ENCODE results near the gene GDPGP1.

- no peak for TF ChIP-seq ZBTB7A (IDR thresholded peaks at IDR 0.05; ENCODE audit: low read depth)
- no peak for TF ChIP-seq RAD21 (IDR thresholded peaks at IDR 0.05; ENCODE audit: low read depth)
- TF ChIP-seq TAF1 (IDR thresholded peaks at IDR 0.05; ENCODE audit: low read depth): no peak
- no peak for TF ChIP-seq TCF12 (IDR thresholded peaks at IDR 0.05; ENCODE audit: low read depth)
- TF ChIP-seq, protein P1, sequence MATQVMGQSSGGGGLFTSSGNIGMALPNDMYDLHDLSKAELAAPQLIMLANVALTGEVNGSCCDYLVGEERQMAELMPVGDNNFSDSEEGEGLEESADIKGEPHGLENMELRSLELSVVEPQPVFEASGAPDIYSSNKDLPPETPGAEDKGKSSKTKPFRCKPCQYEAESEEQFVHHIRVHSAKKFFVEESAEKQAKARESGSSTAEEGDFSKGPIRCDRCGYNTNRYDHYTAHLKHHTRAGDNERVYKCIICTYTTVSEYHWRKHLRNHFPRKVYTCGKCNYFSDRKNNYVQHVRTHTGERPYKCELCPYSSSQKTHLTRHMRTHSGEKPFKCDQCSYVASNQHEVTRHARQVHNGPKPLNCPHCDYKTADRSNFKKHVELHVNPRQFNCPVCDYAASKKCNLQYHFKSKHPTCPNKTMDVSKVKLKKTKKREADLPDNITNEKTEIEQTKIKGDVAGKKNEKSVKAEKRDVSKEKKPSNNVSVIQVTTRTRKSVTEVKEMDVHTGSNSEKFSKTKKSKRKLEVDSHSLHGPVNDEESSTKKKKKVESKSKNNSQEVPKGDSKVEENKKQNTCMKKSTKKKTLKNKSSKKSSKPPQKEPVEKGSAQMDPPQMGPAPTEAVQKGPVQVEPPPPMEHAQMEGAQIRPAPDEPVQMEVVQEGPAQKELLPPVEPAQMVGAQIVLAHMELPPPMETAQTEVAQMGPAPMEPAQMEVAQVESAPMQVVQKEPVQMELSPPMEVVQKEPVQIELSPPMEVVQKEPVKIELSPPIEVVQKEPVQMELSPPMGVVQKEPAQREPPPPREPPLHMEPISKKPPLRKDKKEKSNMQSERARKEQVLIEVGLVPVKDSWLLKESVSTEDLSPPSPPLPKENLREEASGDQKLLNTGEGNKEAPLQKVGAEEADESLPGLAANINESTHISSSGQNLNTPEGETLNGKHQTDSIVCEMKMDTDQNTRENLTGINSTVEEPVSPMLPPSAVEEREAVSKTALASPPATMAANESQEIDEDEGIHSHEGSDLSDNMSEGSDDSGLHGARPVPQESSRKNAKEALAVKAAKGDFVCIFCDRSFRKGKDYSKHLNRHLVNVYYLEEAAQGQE (IDR thresholded peaks at IDR 0.05; ENCODE audit: low read depth): no peak
- TF ChIP-seq EP300 (IDR thresholded peaks at IDR 0.05; ENCODE audit: borderline replicate concordance): no peak
- TF ChIP-seq, protein P2, sequence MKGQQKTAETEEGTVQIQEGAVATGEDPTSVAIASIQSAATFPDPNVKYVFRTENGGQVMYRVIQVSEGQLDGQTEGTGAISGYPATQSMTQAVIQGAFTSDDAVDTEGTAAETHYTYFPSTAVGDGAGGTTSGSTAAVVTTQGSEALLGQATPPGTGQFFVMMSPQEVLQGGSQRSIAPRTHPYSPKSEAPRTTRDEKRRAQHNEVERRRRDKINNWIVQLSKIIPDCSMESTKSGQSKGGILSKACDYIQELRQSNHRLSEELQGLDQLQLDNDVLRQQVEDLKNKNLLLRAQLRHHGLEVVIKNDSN (IDR thresholded peaks at IDR 0.05): no peak
- no peak for TF ChIP-seq CEBPB (IDR thresholded peaks at IDR 0.05)
- no peak for TF ChIP-seq CREB1 (IDR thresholded peaks at IDR 0.05; ENCODE audit: low read depth)
- no peak for TF ChIP-seq TEAD4 (IDR thresholded peaks at IDR 0.05)
- no peak for TF ChIP-seq FOXM1 (IDR thresholded peaks at IDR 0.05; ENCODE audit: borderline replicate concordance, low read depth)
- no peak for TF ChIP-seq YY1 (IDR thresholded peaks at IDR 0.05; ENCODE audit: low read depth)
- TF ChIP-seq, protein P3, sequence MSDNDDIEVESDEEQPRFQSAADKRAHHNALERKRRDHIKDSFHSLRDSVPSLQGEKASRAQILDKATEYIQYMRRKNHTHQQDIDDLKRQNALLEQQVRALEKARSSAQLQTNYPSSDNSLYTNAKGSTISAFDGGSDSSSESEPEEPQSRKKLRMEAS (IDR thresholded peaks at IDR 0.05): no peak
Observed at GRCh38 chr15:90211440-90212143, 22.4 kb upstream of the GDPGP1 start.

All from Ishikawa (cell line).